HEK293 (cell line): ENCODE results near the gene BMP4.

Experiments used
- CTCF ChIA-PET: fragments of 350-600 bp; formaldehyde crosslinking; extraction: SDS; loops from one replicate; lab custom pipeline; 2021; ENCODE audit warnings: antibody characterized with exemption; lab: Yijun Ruan, JAX
- POLR2A ChIA-PET: fragments of 300-600 bp; formaldehyde crosslinking; extraction: SDS; loops from one replicate; lab custom pipeline; 2020; ENCODE audit warnings: antibody characterized with exemption, inconsistent platforms; lab: Yijun Ruan, JAX
- H3K27ac ChIP-seq: fragments of 200-500 bp; sonication (Bioruptor generic); 2 replicates; pipeline ENCODE4 v1.5.1; 2014; ENCODE audit warnings: low read depth, low read length, control low read depth, inconsistent platforms; ENCODE audit errors: extremely low read depth
- H3K36me3 ChIP-seq, 2 experiments: fragments of 200-500 bp in 1 of 2; sonication (Bioruptor generic) in 1 of 2; 1 replicate in 1 of 2; 2 replicates in 1 of 2; pipeline ENCODE4 v1.5.1; 2014 to 2017; ENCODE audit warnings: inconsistent platforms in 2 of 2, low read length in 2 of 2; ENCODE audit not compliant: control insufficient read depth in 2 of 2, insufficient read depth in 1 of 2
- H3K4me1 ChIP-seq: fragments of 200-500 bp; sonication (Bioruptor generic); 2 replicates; pipeline ENCODE4 v1.5.1; 2014; ENCODE audit warnings: mild to moderate bottlenecking, low read length, inconsistent platforms; ENCODE audit not compliant: control insufficient read depth, insufficient read depth
- H3K4me3 ChIP-seq: 2 replicates; pipeline ENCODE4 v1.5.1; 2011; ENCODE audit warnings: low read depth, mild to moderate bottlenecking, control low read depth, low read length, moderate library complexity
- H3K9me3 ChIP-seq: fragments of 200-500 bp; sonication (Bioruptor generic); 2 replicates; pipeline ENCODE4 v1.5.1; 2014; ENCODE audit warnings: low read depth, low read length, inconsistent platforms; ENCODE audit not compliant: control insufficient read depth, insufficient read depth
- EGR2 ChIP-seq: fragments of 450-650 bp; formaldehyde crosslinking; IDR thresholded peaks from 2 replicates; pipeline ENCODE4 v1.5.1; 2016; ENCODE audit warnings: low read depth, missing biosample characterization, missing genetic modification characterization
- FEZF1 ChIP-seq: fragments of 450-650 bp; formaldehyde crosslinking; IDR thresholded peaks from 2 replicates; pipeline ENCODE4 v1.5.1; 2016; ENCODE audit warnings: missing biosample characterization, missing genetic modification characterization
- GLI2 ChIP-seq: fragments of 450-650 bp; formaldehyde crosslinking; IDR thresholded peaks from 2 replicates; pipeline ENCODE4; 2017; ENCODE audit warnings: missing biosample characterization, missing genetic modification characterization, low read depth, borderline replicate concordance
- KLF16 ChIP-seq: fragments of 450-650 bp; formaldehyde crosslinking; IDR thresholded peaks from 2 replicates; pipeline ENCODE4 v1.5.1; 2017; ENCODE audit warnings: missing biosample characterization, missing genetic modification characterization
- KLF8 ChIP-seq: fragments of 450-650 bp; formaldehyde crosslinking; IDR thresholded peaks from 2 replicates; pipeline ENCODE4 v1.5.1; 2016; ENCODE audit warnings: missing biosample characterization, missing genetic modification characterization
- MEIS1 ChIP-seq: sonication (generic); formaldehyde crosslinking; IDR thresholded peaks from 2 replicates; pipeline ENCODE4 v1.8.1; 2022; ENCODE audit warnings: missing genetic modification reagents, mild to moderate bottlenecking, borderline replicate concordance
- ZBTB17 ChIP-seq: fragments of 450-650 bp; formaldehyde crosslinking; IDR thresholded peaks from 2 replicates; pipeline ENCODE4 v1.5.1; 2016; ENCODE audit warnings: missing biosample characterization, missing genetic modification characterization
- ZBTB44 ChIP-seq: fragments of 450-650 bp; IDR thresholded peaks from 2 replicates; pipeline ENCODE4 v1.5.1; 2018; ENCODE audit warnings: missing biosample characterization, mild to moderate bottlenecking, missing genetic modification characterization
- ZNF112 ChIP-seq: fragments of 450-650 bp; formaldehyde crosslinking; IDR thresholded peaks from 2 replicates; pipeline ENCODE4 v1.5.0; 2017; ENCODE audit warnings: missing biosample characterization, missing genetic modification characterization
- ZNF169 ChIP-seq: fragments of 450-650 bp; formaldehyde crosslinking; IDR thresholded peaks from 2 replicates; pipeline ENCODE4 v1.5.1; 2016; ENCODE audit warnings: missing biosample characterization, missing genetic modification characterization
- ZNF2 ChIP-seq: fragments of 450-650 bp; formaldehyde crosslinking; IDR thresholded peaks from 2 replicates; pipeline ENCODE4 v1.5.1; 2016; ENCODE audit warnings: missing biosample characterization, missing genetic modification characterization
- ZNF211 ChIP-seq: fragments of 450-650 bp; formaldehyde crosslinking; IDR thresholded peaks from 2 replicates; pipeline ENCODE4 v1.5.1; 2016; ENCODE audit warnings: low read depth, missing biosample characterization, missing genetic modification characterization
- ZNF23 ChIP-seq: fragments of 450-650 bp; formaldehyde crosslinking; IDR thresholded peaks from 2 replicates; pipeline ENCODE4 v1.5.1; 2016; ENCODE audit warnings: missing biosample characterization, missing genetic modification characterization, borderline replicate concordance
- ZNF248 ChIP-seq: fragments of 450-650 bp; formaldehyde crosslinking; IDR thresholded peaks from 2 replicates; pipeline ENCODE4 v1.5.1; 2017; ENCODE audit warnings: missing biosample characterization, missing genetic modification characterization
- ZNF324 ChIP-seq: fragments of 450-650 bp; formaldehyde crosslinking; IDR thresholded peaks from 2 replicates; pipeline ENCODE4 v1.5.1; 2016; ENCODE audit warnings: missing biosample characterization, missing genetic modification characterization
- ZNF350 ChIP-seq: fragments of 450-650 bp; formaldehyde crosslinking; IDR thresholded peaks from 2 replicates; pipeline ENCODE4 v1.5.0; 2017; ENCODE audit warnings: missing biosample characterization, mild to moderate bottlenecking, missing genetic modification characterization
- ZNF366 ChIP-seq: fragments of 450-650 bp; formaldehyde crosslinking; conservative IDR thresholded peaks from 2 replicates; pipeline ENCODE4 v1.5.1; 2016; ENCODE audit warnings: missing biosample characterization, missing genetic modification characterization
- ZNF37A ChIP-seq: fragments of 450-650 bp; IDR thresholded peaks from 2 replicates; pipeline ENCODE4 v1.5.1; 2018; ENCODE audit warnings: missing biosample characterization, missing genetic modification characterization
- ZNF391 ChIP-seq: fragments of 450-650 bp; formaldehyde crosslinking; IDR thresholded peaks from 2 replicates; pipeline ENCODE4 v1.5.1; 2016; ENCODE audit warnings: low read depth, missing biosample characterization, missing genetic modification characterization, borderline replicate concordance
- ZNF521 ChIP-seq: fragments of 450-650 bp; formaldehyde crosslinking; IDR thresholded peaks from 2 replicates; pipeline ENCODE4 v1.5.1; 2017; ENCODE audit warnings: missing biosample characterization, mild to moderate bottlenecking, missing genetic modification characterization
- ZNF548 ChIP-seq: fragments of 450-650 bp; formaldehyde crosslinking; IDR thresholded peaks from 2 replicates; pipeline ENCODE4 v1.5.1; 2016; ENCODE audit warnings: missing biosample characterization, missing genetic modification characterization
- ZNF561 ChIP-seq: fragments of 450-650 bp; IDR thresholded peaks from 2 replicates; pipeline ENCODE4 v1.5.1; 2018; ENCODE audit warnings: missing biosample characterization, missing genetic modification characterization, borderline replicate concordance
- ZNF585B ChIP-seq: fragments of 450-650 bp; formaldehyde crosslinking; IDR thresholded peaks from 2 replicates; pipeline ENCODE4 v1.5.1; 2016; ENCODE audit warnings: missing biosample characterization, missing genetic modification characterization
- ZNF621 ChIP-seq: fragments of 450-650 bp; formaldehyde crosslinking; IDR thresholded peaks from 2 replicates; pipeline ENCODE4 v1.5.1; 2017; ENCODE audit warnings: missing biosample characterization, missing genetic modification characterization
- ZNF624 ChIP-seq: fragments of 450-650 bp; formaldehyde crosslinking; IDR thresholded peaks from 2 replicates; pipeline ENCODE4 v1.5.1; 2017; ENCODE audit warnings: missing biosample characterization, missing genetic modification characterization
- ZNF660 ChIP-seq: fragments of 450-650 bp; IDR thresholded peaks from 2 replicates; pipeline ENCODE4 v1.5.1; 2018; ENCODE audit warnings: missing biosample characterization, mild to moderate bottlenecking, missing genetic modification characterization
- ZNF664 ChIP-seq: fragments of 450-650 bp; formaldehyde crosslinking; IDR thresholded peaks from 2 replicates; pipeline ENCODE4 v1.5.1; 2016; ENCODE audit warnings: missing biosample characterization, missing genetic modification characterization
- ZNF670 ChIP-seq: fragments of 450-650 bp; formaldehyde crosslinking; IDR thresholded peaks from 2 replicates; pipeline ENCODE4 v1.5.1; 2016; ENCODE audit warnings: missing biosample characterization, missing genetic modification characterization, low read depth
- ZNF701 ChIP-seq: fragments of 450-650 bp; formaldehyde crosslinking; IDR thresholded peaks from 2 replicates; pipeline ENCODE4 v1.5.1; 2016; ENCODE audit warnings: missing biosample characterization, missing genetic modification characterization
- ZSCAN16 ChIP-seq: fragments of 450-650 bp; formaldehyde crosslinking; IDR thresholded peaks from 2 replicates; pipeline ENCODE4 v1.5.1; 2016; ENCODE audit warnings: missing biosample characterization, missing genetic modification characterization
- TF ChIP-seq, protein P1 (sequence below): sonication (generic); formaldehyde crosslinking; IDR thresholded peaks from 2 replicates; pipeline ENCODE4 v1.8.1; 2022; ENCODE audit warnings: mild to moderate bottlenecking, moderate library complexity, missing genetic modification reagents

Gene BMP4

DNA sequence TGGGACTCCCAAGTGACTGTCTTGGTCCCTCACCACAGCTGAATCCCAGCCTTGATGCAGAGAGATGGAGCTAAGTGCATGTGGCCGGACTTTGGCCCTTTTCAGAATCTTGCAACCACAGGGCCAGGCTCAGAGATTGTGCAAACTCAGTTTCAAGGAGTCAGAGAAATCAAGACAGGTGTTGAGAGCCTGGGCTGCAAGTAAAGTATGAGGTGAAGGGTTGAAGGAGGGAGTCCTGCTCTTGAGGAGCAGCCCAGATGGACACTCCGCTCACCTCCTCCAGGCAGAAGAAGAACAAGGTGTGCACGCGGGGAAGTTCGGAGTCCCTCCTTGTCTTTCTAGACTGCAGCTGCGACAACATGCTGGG lies 6.3 kb upstream of the BMP4 start:
- no peaks in the 10 kb centered on the region for H3K9me3 ChIP-seq
- TF ChIP-seq ZNF350 (tag by site-specific recombination) (no peak), ZNF585B (tag by site-specific recombination) (no peak), ZNF366 (tag by site-specific recombination) (no peak), ZNF624 (tag by site-specific recombination) (no peak), KLF8 (tag by site-specific recombination) (no peak), KLF16 (tag by site-specific recombination) (no peak), ZNF23 (tag by site-specific recombination) (no peak), ZBTB17 (tag by site-specific recombination) (no peak), ZNF169 (tag by site-specific recombination) (no peak), EGR2 (no peak), ZBTB44 (tag by site-specific recombination) (no peak), ZNF521 (tag by site-specific recombination) (no peak), MEIS1 (CRISPR knock-in tag) (no peak), ZNF211 (no peak), ZNF324 (tag by site-specific recombination) (no peak), FEZF1 (no peak), ZNF548 (tag by site-specific recombination) (no peak)
- TF ChIP-seq, protein P1, sequence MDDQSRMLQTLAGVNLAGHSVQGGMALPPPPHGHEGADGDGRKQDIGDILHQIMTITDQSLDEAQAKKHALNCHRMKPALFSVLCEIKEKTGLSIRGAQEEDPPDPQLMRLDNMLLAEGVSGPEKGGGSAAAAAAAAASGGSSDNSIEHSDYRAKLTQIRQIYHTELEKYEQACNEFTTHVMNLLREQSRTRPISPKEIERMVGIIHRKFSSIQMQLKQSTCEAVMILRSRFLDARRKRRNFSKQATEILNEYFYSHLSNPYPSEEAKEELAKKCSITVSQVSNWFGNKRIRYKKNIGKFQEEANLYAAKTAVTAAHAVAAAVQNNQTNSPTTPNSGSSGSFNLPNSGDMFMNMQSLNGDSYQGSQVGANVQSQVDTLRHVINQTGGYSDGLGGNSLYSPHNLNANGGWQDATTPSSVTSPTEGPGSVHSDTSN (CRISPR knock-in tag) = no peak
- ChIA-PET POLR2A (no interaction called here), CTCF (no interaction called here)
- H3K4me1 ChIP-seq = no peaks in the 10 kb centered on the region
- H3K4me3 ChIP-seq = no peak overlapping the region
- no peaks in the 10 kb centered on the region for H3K36me3 ChIP-seq
- no peak overlapping the region for H3K27ac ChIP-seq

GRCh38 chr14:53958628-53959027 lies 2.0 kb upstream of the BMP4 start:
- POLR2A ChIA-PET = interaction anchor here (1.0 kb wide), 1 partner anchor 22 kb away, joined by 3 read pairs; no protein-coding TSS in a partner anchor
- Histone ChIP-seq H3K36me3 (no peaks in the 10 kb centered on the region), H3K9me3 (no peaks in the 10 kb centered on the region), H3K4me3 (no peak overlapping the region), H3K27ac (no peak overlapping the region), H3K4me1 (peaks cover 6% of the 10 kb centered on the region; the same call in 1 of the 2 replicates)
- CTCF ChIA-PET = interaction anchor here (0.9 to 1.3 kb wide), 3 partner anchors 8 to 28 kb away, joined by 3 read pairs; no protein-coding TSS in a partner anchor
- TF ChIP-seq GLI2 (tag by site-specific recombination) (no peak), ZSCAN16 (tag by site-specific recombination) (no peak), ZNF660 (tag by site-specific recombination) (no peak), ZBTB17 (tag by site-specific recombination) (no peak), ZNF112 (tag by site-specific recombination) (no peak), ZNF701 (tag by site-specific recombination) (no peak), ZNF248 (tag by site-specific recombination) (no peak), ZNF664 (tag by site-specific recombination) (no peak), ZNF670 (tag by site-specific recombination) (no peak), ZNF561 (no peak), ZNF37A (no peak), ZNF2 (tag by site-specific recombination) (no peak), ZNF621 (tag by site-specific recombination) (no peak), ZNF391 (no peak)
